Neural cell (in vitro differentiated cells): ENCODE data around the gene LAMA5. TPM values are rescaled to one million over a fixed set of nuclear protein-coding genes. Genes with fewer than 3 reads are reported as not detected.

Experiments
- H2AFZ ChIP-seq: fragments of 200-600, 300-800 bp; sonication (generic), shearing (Covaris generic); 2 replicates; pipeline ENCODE4 v1.6.0; 2014; ENCODE audit warnings: low read depth, mild to moderate bottlenecking, antibody characterized with exemption, low read length, moderate library complexity
- H3F3A ChIP-seq: fragments of 200-600 bp; shearing (Covaris generic); 2 replicates; pipeline ENCODE4 v1.6.1; 2016; ENCODE audit warnings: mild to moderate bottlenecking, moderate library complexity, mixed read lengths, antibody characterized with exemption, low read length; ENCODE audit not compliant: insufficient read depth, poor library complexity, severe bottlenecking
- H3K27ac ChIP-seq: fragments of 200-600, 300-800 bp; sonication (generic), shearing (Covaris generic); 2 replicates; pipeline ENCODE4 v1.5.1; 2014; ENCODE audit warnings: mild to moderate bottlenecking, low read length, moderate library complexity
- H3K27me3 ChIP-seq: fragments of 300-800, 200-600 bp; sonication (generic), shearing (Covaris generic); 2 replicates; pipeline ENCODE4 v1.6.0; 2014; ENCODE audit warnings: mild to moderate bottlenecking, low read depth, low read length, moderate library complexity; ENCODE audit not compliant: insufficient read depth
- H3K36me3 ChIP-seq: fragments of 300-800, 200-600 bp; sonication (generic), shearing (Covaris generic); 2 replicates; pipeline ENCODE4 v1.5.1; 2014; ENCODE audit warnings: mild to moderate bottlenecking, antibody characterized with exemption, low read length, moderate library complexity; ENCODE audit not compliant: insufficient read depth
- H3K4me2 ChIP-seq: fragments of 300-800, 200-600 bp; sonication (generic), shearing (Covaris generic); 2 replicates; pipeline ENCODE4 v1.6.0; 2014; ENCODE audit warnings: mild to moderate bottlenecking, low read length
- H3K4me3 ChIP-seq: fragments of 300-800, 200-600 bp; sonication (generic), shearing (Covaris generic); 2 replicates; pipeline ENCODE4 v1.5.1; 2014; ENCODE audit warnings: mild to moderate bottlenecking, low read length, moderate library complexity
- H3K79me2 ChIP-seq: fragments of 200-600 bp; shearing (Covaris generic); replicated peaks from 2 replicates; pipeline ENCODE4 v1.6.0; 2014; ENCODE audit warnings: mild to moderate bottlenecking, low read length, moderate library complexity; ENCODE audit not compliant: insufficient read depth
- H3K9ac ChIP-seq: fragments of 300-800, 200-600 bp; sonication (generic), shearing (Covaris generic); 2 replicates; pipeline ENCODE4 v1.6.1; 2016; ENCODE audit warnings: mild to moderate bottlenecking, low read length, mixed read lengths
- H3K9me2 ChIP-seq: fragments of 200-600 bp; shearing (Covaris generic); 2 replicates; pipeline ENCODE4 v1.6.1; 2016; ENCODE audit warnings: mild to moderate bottlenecking, low read length, mixed read lengths; ENCODE audit not compliant: insufficient read depth
- H3K9me3 ChIP-seq: fragments of 200-600, 300-800 bp; sonication (generic), shearing (Covaris generic); 2 replicates; pipeline ENCODE4 v1.6.1; 2016; ENCODE audit warnings: mild to moderate bottlenecking, mixed run types, low read length, moderate library complexity, mixed read lengths
- H4K20me1 ChIP-seq: fragments of 200-600 bp; shearing (Covaris generic); 2 replicates; pipeline ENCODE4 v1.6.1; 2016; ENCODE audit warnings: mild to moderate bottlenecking, mixed run types; ENCODE audit not compliant: insufficient read depth
- CTCF ChIP-seq: fragments of 450-650 bp; IDR thresholded peaks from 2 replicates; pipeline ENCODE4 v1.5.1; 2014; ENCODE audit warnings: antibody characterized with exemption, mild to moderate bottlenecking, moderate library complexity; ENCODE audit not compliant: poor library complexity, severe bottlenecking
- EP300 ChIP-seq: fragments of 450-650 bp; conservative IDR thresholded peaks from 2 replicates; pipeline ENCODE4 v1.6.1; 2014; ENCODE audit warnings: antibody characterized with exemption, mild to moderate bottlenecking, moderate library complexity; ENCODE audit not compliant: poor library complexity, severe bottlenecking
- EZH2 ChIP-seq: fragments of 200-600, 300-800 bp; shearing (Covaris generic), sonication (generic); IDR thresholded peaks from 2 replicates; pipeline ENCODE4 v1.6.1; 2014; ENCODE audit warnings: antibody characterized with exemption, low read length, borderline replicate concordance, mild to moderate bottlenecking; ENCODE audit not compliant: insufficient read depth, poor library complexity, severe bottlenecking
- MXI1 ChIP-seq: fragments of 450-650 bp; conservative IDR thresholded peaks from 2 replicates; pipeline ENCODE4 v1.6.1; 2014; ENCODE audit warnings: antibody characterized with exemption, mild to moderate bottlenecking; ENCODE audit not compliant: poor library complexity, severe bottlenecking
- POLR2AphosphoS5 ChIP-seq: IDR thresholded peaks from 2 replicates; pipeline ENCODE4 v1.6.1; 2012
- RAD21 ChIP-seq: fragments of 450-650 bp; conservative IDR thresholded peaks from 2 replicates; pipeline ENCODE4 v1.6.1; 2014; ENCODE audit warnings: antibody characterized with exemption, mild to moderate bottlenecking, moderate library complexity
- REST ChIP-seq: IDR thresholded peaks from 2 replicates; pipeline ENCODE4 v1.6.1; 2012; ENCODE audit warnings: borderline replicate concordance
- SMC3 ChIP-seq: fragments of 450-650 bp; conservative IDR thresholded peaks from 2 replicates; pipeline ENCODE4 v1.6.1; 2014; ENCODE audit warnings: antibody characterized with exemption, mild to moderate bottlenecking, moderate library complexity; ENCODE audit not compliant: poor library complexity
- TAF1 ChIP-seq: IDR thresholded peaks from 2 replicates; pipeline ENCODE4 v1.6.1; 2012; ENCODE audit warnings: low read depth
- polyA plus RNA-seq: library from polyadenylated mRNA; depleted of rRNA; stranded (reverse); fragments of >200 nt; gene quantifications from 2 replicates; pipeline ENCODE4 v1.2.3, GENCODE V29; 2014

The LAMA5 gene
- polyA plus RNA-seq, 1 donor from 2014 or later, result 27.2 TPM

GRCh38 chr20:62332421-62332820 lies 34.7 kb downstream of the LAMA5 start:
- Histone ChIP-seq H3K27ac (no peak overlapping the region), H3K9me3 (no peaks in the 10 kb centered on the region), H3K9ac (no peak overlapping the region), H3F3A (no peaks in the 10 kb centered on the region), H2AFZ (no peak overlapping the region), H4K20me1 (no peaks in the 10 kb centered on the region), H3K79me2 (no peaks in the 10 kb centered on the region), H3K9me2 (no peaks in the 10 kb centered on the region), H3K27me3 (no peaks in the 10 kb centered on the region), H3K36me3 (no peaks in the 10 kb centered on the region), H3K4me2 (no peak overlapping the region), H3K4me3 (no peak overlapping the region)
- TF ChIP-seq EP300 (no peak), POLR2AphosphoS5 (no peak), MXI1 (no peak)

GRCh38 chr20:62331347-62331746 lies 35.8 kb downstream of the LAMA5 start:
- H3K27me3 ChIP-seq, result no peaks in the 10 kb centered on the region
- no peaks in the 10 kb centered on the region for H3K79me2 ChIP-seq
- H3K4me3 ChIP-seq, result no peak overlapping the region
- H4K20me1 ChIP-seq, result no peaks in the 10 kb centered on the region
- H3K9me3 ChIP-seq, result no peaks in the 10 kb centered on the region
- H3K27ac ChIP-seq, result no peak overlapping the region
- no peak overlapping the region for H3K9ac ChIP-seq
- H3K36me3 ChIP-seq, result no peaks in the 10 kb centered on the region
- H3K4me2 ChIP-seq, result no peak overlapping the region
- TF ChIP-seq TAF1 (no peak), MXI1 (no peak), EP300 (no peak), CTCF (no peak), SMC3 (no peak), POLR2AphosphoS5 (no peak), EZH2 (no peak), REST (no peak), RAD21 (no peak)
- no peaks in the 10 kb centered on the region for H3K9me2 ChIP-seq
- H2AFZ ChIP-seq, result no peak overlapping the region
- H3F3A ChIP-seq, result no peaks in the 10 kb centered on the region
